Fibroblast of skin of back (primary cell): Measurements from ENCODE around the gene CNGB1.
"Not testable (repeated sequence)": the region's sequence is repeated elsewhere in the genome, so short reads cannot be mapped to it uniquely, and the experiment has no call there.

Experiments
- DNase-seq: peaks from one replicate; pipeline ENCODE4 v3.0.0-alpha.2; 2013

CNGB1 gene

GRCh38 chr16:57855188-57855587 is 115.7 kb downstream of the CNGB1 start:
- DNase-seq = no peak

- DNase-seq = no peak
Observed at GRCh38 chr16:57852189-57852588, 118.7 kb downstream of the CNGB1 start.

GRCh38 chr16:57848181-57848580 is 122.7 kb downstream of the CNGB1 start:
- no peak for DNase-seq

- DNase-seq = not testable (repeated sequence)
Observed at GRCh38 chr16:57846931-57847330, 124.0 kb downstream of the CNGB1 start.

GRCh38 chr16:57846078-57846697 is 124.7 kb downstream of the CNGB1 start:
- DNase-seq = no peak

GRCh38 chr16:57845115-57845514 is 125.8 kb downstream of the CNGB1 start:
- DNase-seq = no peak

GRCh38 chr16:57844416-57845030 is 126.4 kb downstream of the CNGB1 start:
- DNase-seq = no peak

- no peak for DNase-seq
Observed at GRCh38 chr16:57843400-57843799, 127.5 kb downstream of the CNGB1 start.

- DNase-seq = no peak
Observed at GRCh38 chr16:57842601-57843000, 128.3 kb downstream of the CNGB1 start.

- no peak for DNase-seq
Observed at GRCh38 chr16:57840833-57841232, 130.1 kb downstream of the CNGB1 start.

- DNase-seq = no peak
Observed at GRCh38 chr16:57838161-57838560, 132.8 kb downstream of the CNGB1 start.

- no peak for DNase-seq
Observed at GRCh38 chr16:57837305-57838125, 133.4 kb downstream of the CNGB1 start.

GRCh38 chr16:57835439-57835838 is 135.5 kb downstream of the CNGB1 start:
- DNase-seq = peak; percentile 37

- no peak for DNase-seq
Observed at GRCh38 chr16:57834936-57835335, 136.0 kb downstream of the CNGB1 start.
